Measurements from ENCODE around the gene FAM221A.

Gene FAM221A

GRCh38 chr7:23653942-23654341, 26.1 kb upstream of the FAM221A start:
- ATAC-seq (ENCODE audit: insufficient read depth, low read depth) = no peak

GRCh38 chr7:23654508-23654907, 25.5 kb upstream of the FAM221A start:
- Histone ChIP-seq H3K79me2 (ENCODE audit: insufficient read depth, low read length) (no peaks in the 10 kb centered on the region), H3K4me2 (ENCODE audit: insufficient read depth, low read length) (no peak overlapping the region), H3K4me1 (ENCODE audit: insufficient read depth, low read length) (no peaks in the 10 kb centered on the region), H4K20me1 (ENCODE audit: insufficient read depth, low read length) (no peaks in the 10 kb centered on the region), H3K9ac (ENCODE audit: low read depth, low read length) (no peak overlapping the region), H3K9me3 (ENCODE audit: insufficient read depth, low read length, severe bottlenecking) (peaks cover 27% of the 10 kb centered on the region), H3K36me3 (ENCODE audit: insufficient read depth, low read length) (no peaks in the 10 kb centered on the region), H2AFZ (ENCODE audit: low read depth, low read length) (no peak overlapping the region), H3K27me3 (ENCODE audit: insufficient read depth, low read length, poor library complexity) (no peaks in the 10 kb centered on the region), H3K27ac (ENCODE audit: low read length) (no peak overlapping the region), H3K4me3 (ENCODE audit: low read depth in 1 of 2, low read length in 2 of 2) (no peak overlapping the region)
- no peak for ATAC-seq (ENCODE audit: insufficient read depth, low read depth)
- DNase-seq = peak; percentile 12
- TF ChIP-seq EZH2 (IDR thresholded peaks at IDR 0.05; ENCODE audit: borderline replicate concordance, low read depth, low read length, severe bottlenecking) = no peak
- TF ChIP-seq CTCF (IDR thresholded peaks at IDR 0.05; ENCODE audit: borderline replicate concordance, extremely low read depth, low read length, poor library complexity, severe bottlenecking) = peak; percentile 49

More at GRCh38 chr7:23653942-23654341, 26.1 kb upstream of the FAM221A start:
- no peaks in the 10 kb centered on the region for H3K36me3 ChIP-seq (ENCODE audit: insufficient read depth, low read length)
- TF ChIP-seq CTCF (IDR thresholded peaks at IDR 0.05; ENCODE audit: borderline replicate concordance, extremely low read depth, low read length, poor library complexity, severe bottlenecking) = no peak
- TF ChIP-seq EZH2 (IDR thresholded peaks at IDR 0.05; ENCODE audit: borderline replicate concordance, low read depth, low read length, severe bottlenecking) = no peak
- no peak overlapping the region for H3K4me3 ChIP-seq (ENCODE audit: low read depth in 1 of 2, low read length in 2 of 2)
- no peaks in the 10 kb centered on the region for H3K4me1 ChIP-seq (ENCODE audit: insufficient read depth, low read length)
- no peak overlapping the region for H3K27ac ChIP-seq (ENCODE audit: low read length)
- H4K20me1 ChIP-seq (ENCODE audit: insufficient read depth, low read length) = no peaks in the 10 kb centered on the region
- no peaks in the 10 kb centered on the region for H3K27me3 ChIP-seq (ENCODE audit: insufficient read depth, low read length, poor library complexity)
- H3K9ac ChIP-seq (ENCODE audit: low read depth, low read length) = no peak overlapping the region
- no peak overlapping the region for H2AFZ ChIP-seq (ENCODE audit: low read depth, low read length)
- H3K79me2 ChIP-seq (ENCODE audit: insufficient read depth, low read length) = no peaks in the 10 kb centered on the region
- peaks cover 26% of the 10 kb centered on the region for H3K9me3 ChIP-seq (ENCODE audit: insufficient read depth, low read length, severe bottlenecking)
- no peak for DNase-seq
- H3K4me2 ChIP-seq (ENCODE audit: insufficient read depth, low read length) = no peak overlapping the region

- peaks cover 27% of the 10 kb centered on the region for H3K9me3 ChIP-seq (ENCODE audit: insufficient read depth, low read length, severe bottlenecking)
- no peak for DNase-seq
- H3K79me2 ChIP-seq (ENCODE audit: insufficient read depth, low read length) = no peaks in the 10 kb centered on the region
- no peak overlapping the region for H2AFZ ChIP-seq (ENCODE audit: low read depth, low read length)
- no peaks in the 10 kb centered on the region for H3K4me1 ChIP-seq (ENCODE audit: insufficient read depth, low read length)
- H3K4me2 ChIP-seq (ENCODE audit: insufficient read depth, low read length) = no peak overlapping the region
- no peaks in the 10 kb centered on the region for H4K20me1 ChIP-seq (ENCODE audit: insufficient read depth, low read length)
- no peaks in the 10 kb centered on the region for H3K36me3 ChIP-seq (ENCODE audit: insufficient read depth, low read length)
- TF ChIP-seq EZH2 (IDR thresholded peaks at IDR 0.05; ENCODE audit: borderline replicate concordance, low read depth, low read length, severe bottlenecking) = no peak
- no peak for TF ChIP-seq CTCF (IDR thresholded peaks at IDR 0.05; ENCODE audit: borderline replicate concordance, extremely low read depth, low read length, poor library complexity, severe bottlenecking)
- H3K4me3 ChIP-seq (ENCODE audit: low read depth in 1 of 2, low read length in 2 of 2) = no peak overlapping the region
- ATAC-seq (ENCODE audit: insufficient read depth, low read depth) = no peak
- no peak overlapping the region for H3K27ac ChIP-seq (ENCODE audit: low read length)
- H3K9ac ChIP-seq (ENCODE audit: low read depth, low read length) = no peak overlapping the region
- H3K27me3 ChIP-seq (ENCODE audit: insufficient read depth, low read length, poor library complexity) = no peaks in the 10 kb centered on the region
Measured at GRCh38 chr7:23655433-23655832, 24.6 kb upstream of the FAM221A start.

Data from DND-41 (cell line).